ENCODE results near the gene C1orf50. TPM values are rescaled to one million over a fixed set of nuclear protein-coding genes. Genes with fewer than 3 reads are reported as not detected.

C1orf50 gene
- total and polyA plus RNA-seq, 2 of the 4 experiments (the other 2 are of a cell fraction), result 2.0 to 6.0 TPM

DNA sequence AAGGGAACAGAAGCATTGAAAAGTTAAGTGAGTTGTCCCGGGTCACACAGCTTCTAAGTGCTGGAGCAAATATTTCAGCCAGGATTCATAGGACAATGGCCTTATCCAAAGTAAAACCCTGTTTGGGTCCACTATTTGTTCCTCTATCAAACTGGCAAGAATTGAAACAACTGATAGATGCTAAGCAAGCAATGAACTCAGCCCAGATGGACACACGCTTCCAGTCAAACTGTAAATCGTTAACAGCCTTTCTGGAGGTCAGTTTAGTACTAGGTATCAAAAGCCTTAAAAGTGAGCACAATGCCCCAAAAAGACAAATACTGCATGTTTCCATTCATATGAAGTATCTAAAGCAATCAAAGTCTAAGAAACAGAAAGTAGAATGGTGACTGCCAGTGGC is 50.9 kb downstream of the C1orf50 start:
- ChIA-PET CTCF (no interaction called here), POLR2A (ENCODE audit: unreplicated experiment) (interaction anchor here (0.5 kb wide), 1 partner anchor 1158 kb away, joined by 3 read pairs; no protein-coding TSS in a partner anchor)
- H2AFZ ChIP-seq (replicated peaks; ENCODE audit: low read length, poor library complexity), result no peak overlapping the region
- no peak overlapping the region for H2BK15ac ChIP-seq (ENCODE audit: low read depth, low read length)
- no peak overlapping the region for H2BK120ac ChIP-seq (ENCODE audit: low read depth, low read length)
- H3K56ac ChIP-seq (ENCODE audit: extremely low read depth, insufficient read depth, low read length), result no peak overlapping the region
- H4K5ac ChIP-seq (ENCODE audit: low read depth, low read length), result no peak overlapping the region
- H3K14ac ChIP-seq (replicated peaks; ENCODE audit: low read depth, low read length), result no peak overlapping the region
- H2BK20ac ChIP-seq (ENCODE audit: low read depth, low read length), result no peak overlapping the region
- no peak overlapping the region for H3K18ac ChIP-seq (ENCODE audit: low read depth, low read length)
- TSS peak; percentile 34 for BruUV-seq (replicated peaks)
- H3K9me3 ChIP-seq (ENCODE audit: control insufficient read depth, insufficient read depth, low read length), result no peaks in the 10 kb centered on the region
- H2AK9ac ChIP-seq (replicated peaks; ENCODE audit: low read depth, low read length, poor library complexity), result no peak overlapping the region
- dilution Hi-C loops (cut with HindIII; ENCODE audit: low sequenced_read_pairs, unreplicated experiment), result no loop called here
- H3K9me1 ChIP-seq (ENCODE audit: insufficient read depth, low read length), result no peaks in the 10 kb centered on the region; the same call in 1 of the 2 replicates
- no peak overlapping the region for H3K27ac ChIP-seq (ENCODE audit: insufficient read depth, low read length)
- H3K4me2 ChIP-seq (ENCODE audit: low read depth, low read length), result peak overlapping the region; percentile 100
- no peak overlapping the region for H2BK5ac ChIP-seq (ENCODE audit: low read depth, low read length, poor library complexity, severe bottlenecking)
- WGBS, 2 experiments (ENCODE audit: extremely low coverage in 2 of 2, insufficient read length in 1 of 2), result no CpG with 5 or more reads among the region's 3 CpGs
- H3K4me1 ChIP-seq (ENCODE audit: control insufficient read depth, insufficient read depth, low read length), result peaks cover 2% of the 10 kb centered on the region; the same call in 1 of the 2 replicates
- no peak overlapping the region for H4K8ac ChIP-seq (ENCODE audit: low read depth in 2 of 2, low read length in 2 of 2)
- TF ChIP-seq, protein P1, sequence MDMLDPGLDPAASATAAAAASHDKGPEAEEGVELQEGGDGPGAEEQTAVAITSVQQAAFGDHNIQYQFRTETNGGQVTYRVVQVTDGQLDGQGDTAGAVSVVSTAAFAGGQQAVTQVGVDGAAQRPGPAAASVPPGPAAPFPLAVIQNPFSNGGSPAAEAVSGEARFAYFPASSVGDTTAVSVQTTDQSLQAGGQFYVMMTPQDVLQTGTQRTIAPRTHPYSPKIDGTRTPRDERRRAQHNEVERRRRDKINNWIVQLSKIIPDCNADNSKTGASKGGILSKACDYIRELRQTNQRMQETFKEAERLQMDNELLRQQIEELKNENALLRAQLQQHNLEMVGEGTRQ (IDR thresholded peaks at IDR 0.05; ENCODE audit: low read depth, low read length), result no peak
- TF ChIP-seq RAD21 (IDR thresholded peaks at IDR 0.05; ENCODE audit: low read length) (no peak), NFE2L2 (IDR thresholded peaks at IDR 0.05; ENCODE audit: low read depth, low read length) (no peak), FOS (IDR thresholded peaks at IDR 0.05; ENCODE audit: low read depth, low read length) (no peak), MXI1 (IDR thresholded peaks at IDR 0.05; ENCODE audit: borderline replicate concordance, low read depth, low read length) (no peak), RFX5 (IDR thresholded peaks at IDR 0.05; ENCODE audit: low read depth, low read length) (no peak), CEBPB (IDR thresholded peaks at IDR 0.05; ENCODE audit: low read depth, low read length) (no peak), MAFK (IDR thresholded peaks at IDR 0.05; ENCODE audit: low read depth, low read length) (no peak)
- no peak for DNase-seq
- H3K4me3 ChIP-seq (ENCODE audit: insufficient read depth, low read depth, low read length), result no peak overlapping the region
- H3K79me1 ChIP-seq (ENCODE audit: low read depth in 1 of 2, low read length in 2 of 2), result peaks cover 27 to 49% of the 10 kb centered on the region in 2 experiments
- H3K4ac ChIP-seq (ENCODE audit: low read depth, low read length), result no peak overlapping the region
- H3K9ac ChIP-seq (ENCODE audit: low read depth, low read length), result no peak overlapping the region
- H2AK5ac ChIP-seq (ENCODE audit: low read depth, low read length), result no peak overlapping the region
- in situ Hi-C loops (cut with MboI; ENCODE audit: low sequenced_read_pairs), result no loop called here
- H3K36me3 ChIP-seq (ENCODE audit: control insufficient read depth, insufficient read depth, low read length), result no peaks in the 10 kb centered on the region
- no peak overlapping the region for H4K91ac ChIP-seq (ENCODE audit: insufficient read depth, low read depth, low read length)
- intact Hi-C loops (cut with micrococcal nuclease), result loop anchor here (5.0 kb wide), 1 partner anchor 51 kb away; the partner anchor contains the start of genes C1orf50 and P3H1
- ATAC-seq (ENCODE audit: low read depth), result no peak
- H3K27me3 ChIP-seq (ENCODE audit: control insufficient read depth, insufficient read depth, low read length), result no peaks in the 10 kb centered on the region
- H3K23ac ChIP-seq (ENCODE audit: low read depth, low read length), result no peak overlapping the region
- H4K20me1 ChIP-seq (ENCODE audit: insufficient read depth, low read length), result no peaks in the 10 kb centered on the region
